Effector memory CD8-positive, alpha-beta T cell (primary cell): Measurements from ENCODE around the gene INPP5K.
"Not testable (repeated sequence)": the region's sequence is repeated elsewhere in the genome, so short reads cannot be mapped to it uniquely, and the experiment has no call there.

Source experiments
- ATAC-seq: fragments of 150-1000 bp; cut with Tn5 transposase; replicated peaks from 2 replicates; pipeline ENCODE4 v1.10.0; 2021; ENCODE audit warnings: mild to moderate bottlenecking, moderate library complexity
- DNase-seq, 3 experiments: peaks; one replicate each; pipeline ENCODE4 v3.0.0; 2021
- H3K27ac Mint-ChIP-seq, 2 donors: one replicate each; pipeline ENCODE4 v1.8.0; 2022; ENCODE audit warnings: mild to moderate bottlenecking in 2 of 2, mixed read lengths in 2 of 2, moderate library complexity in 2 of 2
- H3K27me3 Mint-ChIP-seq, 2 donors: one replicate each; pipeline ENCODE4 v1.8.0; 2022; ENCODE audit warnings: mixed read lengths in 2 of 2
- H3K36me3 Mint-ChIP-seq: one replicate; pipeline ENCODE4 v1.8.0; 2022; ENCODE audit warnings: mild to moderate bottlenecking, moderate library complexity, mixed read lengths; ENCODE audit not compliant: insufficient read depth
- H3K4me1 Mint-ChIP-seq, 2 donors: one replicate each; pipeline ENCODE4 v1.8.0; 2022; ENCODE audit warnings: low read depth in 2 of 2, mixed read lengths in 2 of 2
- H3K4me3 Mint-ChIP-seq, 2 donors: one replicate each; pipeline ENCODE4 v1.8.0; 2022; ENCODE audit warnings: mild to moderate bottlenecking in 2 of 2, mixed read lengths in 2 of 2, moderate library complexity in 2 of 2
- H3K9me3 Mint-ChIP-seq, 2 donors: one replicate each; pipeline ENCODE4 v1.8.0; 2022; ENCODE audit warnings: mixed read lengths in 2 of 2

INPP5K gene

GRCh38 chr17:1467898-1468492, 48.4 kb downstream of the INPP5K start:
- DNase-seq (no peak), ATAC-seq (no peak)
- H3K27ac Mint-ChIP-seq: no peak overlapping the region
- H3K36me3 Mint-ChIP-seq: peaks cover 11% of the 10 kb centered on the region
- no peaks in the 10 kb centered on the region for H3K9me3 Mint-ChIP-seq
- no peak overlapping the region for H3K4me3 Mint-ChIP-seq
- no peaks in the 10 kb centered on the region for H3K27me3 Mint-ChIP-seq
- peaks cover 8% of the 10 kb centered on the region in 2 donors for H3K4me1 Mint-ChIP-seq

GRCh38 chr17:1467258-1467657, 49.2 kb downstream of the INPP5K start:
- H3K4me3 Mint-ChIP-seq: no peak overlapping the region
- ATAC-seq (no peak), DNase-seq (no peak)
- no peaks in the 10 kb centered on the region for H3K9me3 Mint-ChIP-seq
- H3K36me3 Mint-ChIP-seq: peaks cover 16% of the 10 kb centered on the region
- H3K27me3 Mint-ChIP-seq: no peaks in the 10 kb centered on the region
- H3K27ac Mint-ChIP-seq: no peak overlapping the region
- peaks cover 13 to 15% of the 10 kb centered on the region in 2 donors for H3K4me1 Mint-ChIP-seq

- ATAC-seq: no peak
- DNase-seq: no peak
- Mint-ChIP-seq H3K27ac (no peak overlapping the region), H3K27me3 (peaks cover 5 to 16% of the 10 kb centered on the region in 2 donors), H3K4me3 (no peak overlapping the region), H3K4me1 (peaks cover 24 to 25% of the 10 kb centered on the region in 2 donors), H3K36me3 (peaks cover 26% of the 10 kb centered on the region), H3K9me3 (no peaks in the 10 kb centered on the region)
These were observed 52.2 kb downstream of the INPP5K start for GRCh38 chr17:1464186-1464585.

GRCh38 chr17:1462164-1463112, 54.0 kb downstream of the INPP5K start:
- Mint-ChIP-seq H3K4me3 (peak overlapping the region; percentile 79 to 81), H3K27ac (peak overlapping the region; percentile 59 to 80), H3K4me1 (peaks cover 24 to 27% of the 10 kb centered on the region in 2 donors), H3K27me3 (peaks cover 5 to 16% of the 10 kb centered on the region in 2 donors), H3K36me3 (peaks cover 22% of the 10 kb centered on the region), H3K9me3 (no peaks in the 10 kb centered on the region)
- DNase-seq (no peak), ATAC-seq (no peak)

GRCh38 chr17:1461198-1461944, 55.0 kb downstream of the INPP5K start:
- ATAC-seq (no peak), DNase-seq (no peak)
- no peaks in the 10 kb centered on the region for H3K9me3 Mint-ChIP-seq
- no peak overlapping the region for H3K4me3 Mint-ChIP-seq
- H3K36me3 Mint-ChIP-seq: peaks cover 19% of the 10 kb centered on the region
- peaks cover 30 to 31% of the 10 kb centered on the region in 2 donors for H3K4me1 Mint-ChIP-seq
- H3K27me3 Mint-ChIP-seq: peaks cover 5 to 16% of the 10 kb centered on the region in 2 donors
- no peak overlapping the region for H3K27ac Mint-ChIP-seq

- no peak for ATAC-seq
- no peaks in the 10 kb centered on the region for H3K9me3 Mint-ChIP-seq
- H3K4me3 Mint-ChIP-seq: no peak overlapping the region
- no peak for DNase-seq
- H3K27ac Mint-ChIP-seq: no peak overlapping the region
- H3K27me3 Mint-ChIP-seq: peaks cover 5 to 16% of the 10 kb centered on the region in 2 donors
- H3K36me3 Mint-ChIP-seq: peaks cover 23% of the 10 kb centered on the region
- peaks cover 32 to 33% of the 10 kb centered on the region in 2 donors for H3K4me1 Mint-ChIP-seq
These were observed 56.2 kb downstream of the INPP5K start for GRCh38 chr17:1460233-1460632.

GRCh38 chr17:1455797-1456599, 60.4 kb downstream of the INPP5K start, which contains the start of gene CRK:
CRK (minus strand) TSS chr17:1456232; CDS start chr17:1456117, 115 bp downstream.
- Mint-ChIP-seq H3K4me3 (peak within 1 kb of the TSS; percentile 85 to 88), H3K36me3 (peaks cover 24% of the 10 kb centered on the region), H3K27ac (peak within 1 kb of the TSS; percentile 75 to 87), H3K4me1 (peaks cover 30 to 42% of the 10 kb centered on the region in 2 donors), H3K9me3 (no peaks in the 10 kb centered on the region), H3K27me3 (peaks cover 5 to 9% of the 10 kb centered on the region in 2 donors)
- DNase-seq (peak; percentile 96 to 99 (median 98)), ATAC-seq (peak; percentile 91)

- Mint-ChIP-seq H3K27ac (peak overlapping the region; percentile 75 to 87), H3K27me3 (peaks cover 5 to 8% of the 10 kb centered on the region in 2 donors), H3K9me3 (no peaks in the 10 kb centered on the region), H3K4me1 (peaks cover 30 to 44% of the 10 kb centered on the region in 2 donors), H3K36me3 (peaks cover 24% of the 10 kb centered on the region), H3K4me3 (peak overlapping the region; percentile 85 to 88)
- ATAC-seq (peak; percentile 8), DNase-seq (peak; percentile 11 to 19 (median 15))
These were observed 61.1 kb downstream of the INPP5K start for GRCh38 chr17:1455291-1455796.

GRCh38 chr17:1454541-1454940, 61.9 kb downstream of the INPP5K start:
- Mint-ChIP-seq H3K27me3 (peaks cover under 1 to 2% of the 10 kb centered on the region in 2 donors), H3K27ac (peak overlapping the region; percentile 75 to 87), H3K4me1 (peaks cover 29 to 46% of the 10 kb centered on the region in 2 donors), H3K9me3 (no peaks in the 10 kb centered on the region), H3K4me3 (peak overlapping the region; percentile 85 to 88), H3K36me3 (peaks cover 26% of the 10 kb centered on the region)
- DNase-seq: no peak
- ATAC-seq: no peak

- not testable (repeated sequence) for DNase-seq, ATAC-seq, H3K27me3 Mint-ChIP-seq, H3K9me3 Mint-ChIP-seq
- Mint-ChIP-seq H3K36me3 (peaks cover 34% of the 10 kb centered on the region), H3K27ac (peak overlapping the region in 1 of 2 donors; percentile 87), H3K4me1 (peaks cover 38 to 54% of the 10 kb centered on the region in 2 donors), H3K4me3 (peak overlapping the region in 1 of 2 donors; percentile 88)
These were observed 62.7 kb downstream of the INPP5K start for GRCh38 chr17:1453694-1454093.

GRCh38 chr17:1452836-1453235, 63.6 kb downstream of the INPP5K start:
- Mint-ChIP-seq H3K4me1 (peaks cover 38 to 54% of the 10 kb centered on the region in 2 donors), H3K27me3 (no peaks in the 10 kb centered on the region), H3K9me3 (no peaks in the 10 kb centered on the region), H3K36me3 (peaks cover 40% of the 10 kb centered on the region), H3K27ac (no peak overlapping the region), H3K4me3 (no peak overlapping the region)
- no peak for ATAC-seq
- no peak for DNase-seq

- ATAC-seq, H3K4me3 Mint-ChIP-seq, H3K27me3 Mint-ChIP-seq, DNase-seq, H3K9me3 Mint-ChIP-seq, H3K27ac Mint-ChIP-seq: not testable (repeated sequence)
- Mint-ChIP-seq H3K36me3 (peaks cover 39% of the 10 kb centered on the region), H3K4me1 (peaks cover 47 to 58% of the 10 kb centered on the region in 2 donors)
These were observed 66.2 kb downstream of the INPP5K start for GRCh38 chr17:1450261-1450660.
